Inferior parietal cortex (tissue), 1 donor: Measurements from ENCODE around the gene E2F6.

Experiments
- DNase-seq: peaks from one replicate; pipeline ENCODE4 v3.0.0-alpha.2; 2016; ENCODE audit errors: extremely low spot score

The E2F6 gene, protein sequence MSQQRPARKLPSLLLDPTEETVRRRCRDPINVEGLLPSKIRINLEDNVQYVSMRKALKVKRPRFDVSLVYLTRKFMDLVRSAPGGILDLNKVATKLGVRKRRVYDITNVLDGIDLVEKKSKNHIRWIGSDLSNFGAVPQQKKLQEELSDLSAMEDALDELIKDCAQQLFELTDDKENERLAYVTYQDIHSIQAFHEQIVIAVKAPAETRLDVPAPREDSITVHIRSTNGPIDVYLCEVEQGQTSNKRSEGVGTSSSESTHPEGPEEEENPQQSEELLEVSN

DNA sequence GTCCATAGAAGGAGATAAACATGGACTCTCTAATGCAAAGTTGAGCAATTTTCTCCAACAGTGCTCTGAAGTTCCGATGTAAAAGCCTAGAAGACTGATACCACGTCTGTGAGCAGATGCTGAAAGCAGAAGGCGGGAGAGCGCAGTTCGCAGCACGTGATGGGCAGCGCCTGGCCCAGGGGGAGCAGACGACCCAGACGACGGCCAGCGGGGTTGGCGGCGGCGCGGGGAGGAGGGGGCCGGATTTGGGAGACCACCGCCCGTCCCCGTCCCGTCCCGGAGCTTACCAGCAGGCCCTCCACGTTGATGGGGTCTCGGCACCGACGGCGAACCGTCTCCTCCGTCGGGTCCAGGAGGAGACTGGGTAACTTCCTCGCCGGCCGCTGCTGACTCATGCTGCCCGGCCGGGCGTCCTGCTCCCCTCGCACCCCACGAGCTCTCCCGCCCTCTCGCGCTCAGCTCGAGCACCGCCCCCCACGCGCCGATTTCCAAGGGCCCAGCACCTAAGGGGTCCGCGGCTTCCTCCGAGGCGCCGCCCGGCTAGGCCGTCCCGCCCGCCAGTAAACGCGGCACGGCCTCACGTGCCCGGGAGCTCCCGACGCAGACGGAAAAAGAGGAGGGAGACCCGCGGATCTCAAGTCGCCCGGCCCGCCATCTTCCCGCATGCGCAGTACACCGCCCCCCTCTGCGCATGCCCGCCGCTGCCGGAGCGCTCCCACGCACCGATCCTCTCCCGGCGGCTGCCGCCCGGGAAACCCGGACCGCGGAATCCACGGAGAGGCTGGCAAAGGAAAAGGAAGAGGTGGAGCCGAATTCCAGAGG, at the start of gene E2F6:
Gene E2F6, minus strand, starts transcription at position 677 of the 822 bp plus-strand sequence. Its CDS starts 282 bp downstream, at position 395.
- DNase-seq, result peak; percentile 94

GRCh38 chr2:11515490-11515981, 49.6 kb upstream of the E2F6 start:
- no peak for DNase-seq

GRCh38 chr2:11514904-11515303, 48.9 kb upstream of the E2F6 start:
- no peak for DNase-seq

- DNase-seq, result no peak
Observed at GRCh38 chr2:11514081-11514730, 48.2 kb upstream of the E2F6 start.

GRCh38 chr2:11513319-11513718, 47.4 kb upstream of the E2F6 start:
- no peak for DNase-seq

- DNase-seq, result no peak
Observed at GRCh38 chr2:11512431-11512830, 46.5 kb upstream of the E2F6 start.

GRCh38 chr2:11509657-11510360, 43.8 kb upstream of the E2F6 start:
- DNase-seq, result no peak

DNA sequence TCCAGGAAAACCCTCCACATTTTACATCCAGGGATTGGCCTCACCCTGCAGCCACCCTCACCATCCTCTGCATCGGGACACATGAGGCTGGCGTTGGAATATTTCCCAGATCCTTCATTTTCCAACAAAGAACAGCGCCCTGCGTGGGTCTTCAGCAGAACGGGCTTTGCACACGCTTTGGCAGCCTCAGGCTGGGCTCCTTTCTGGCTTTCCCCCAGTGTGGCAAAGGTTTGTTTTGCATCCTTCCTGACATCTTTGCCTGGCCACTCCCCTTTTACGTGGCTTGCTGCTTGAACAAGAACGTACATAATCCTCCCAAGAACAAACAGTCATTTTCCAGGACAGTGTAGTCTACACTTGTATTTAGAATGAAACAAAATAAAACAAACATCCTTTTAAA, 42.3 kb upstream of the E2F6 start:
- peak; percentile 60 for DNase-seq

DNA sequence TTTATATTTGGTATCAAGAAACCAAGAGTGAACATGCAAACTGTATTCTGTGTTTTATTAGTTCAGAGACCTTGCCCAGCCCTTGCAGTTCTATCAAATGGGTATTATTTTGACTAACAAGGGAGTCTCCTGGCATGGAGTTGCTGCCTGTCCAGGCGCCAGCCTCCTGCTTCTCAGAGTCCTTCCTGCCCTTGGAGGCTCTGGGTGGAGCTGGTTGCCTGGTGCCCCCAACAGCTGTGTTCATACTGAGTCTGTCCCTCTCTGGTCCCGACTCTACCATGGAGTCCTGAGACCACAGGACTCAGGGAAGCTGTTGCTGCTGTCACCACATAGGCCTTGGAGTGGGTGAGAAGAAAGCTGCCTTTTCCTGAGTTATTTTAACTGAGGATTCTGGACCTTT, 41.6 kb upstream of the E2F6 start:
- no peak for DNase-seq

- no peak for DNase-seq
Observed at GRCh38 chr2:11506611-11506969, 40.6 kb upstream of the E2F6 start.

DNA sequence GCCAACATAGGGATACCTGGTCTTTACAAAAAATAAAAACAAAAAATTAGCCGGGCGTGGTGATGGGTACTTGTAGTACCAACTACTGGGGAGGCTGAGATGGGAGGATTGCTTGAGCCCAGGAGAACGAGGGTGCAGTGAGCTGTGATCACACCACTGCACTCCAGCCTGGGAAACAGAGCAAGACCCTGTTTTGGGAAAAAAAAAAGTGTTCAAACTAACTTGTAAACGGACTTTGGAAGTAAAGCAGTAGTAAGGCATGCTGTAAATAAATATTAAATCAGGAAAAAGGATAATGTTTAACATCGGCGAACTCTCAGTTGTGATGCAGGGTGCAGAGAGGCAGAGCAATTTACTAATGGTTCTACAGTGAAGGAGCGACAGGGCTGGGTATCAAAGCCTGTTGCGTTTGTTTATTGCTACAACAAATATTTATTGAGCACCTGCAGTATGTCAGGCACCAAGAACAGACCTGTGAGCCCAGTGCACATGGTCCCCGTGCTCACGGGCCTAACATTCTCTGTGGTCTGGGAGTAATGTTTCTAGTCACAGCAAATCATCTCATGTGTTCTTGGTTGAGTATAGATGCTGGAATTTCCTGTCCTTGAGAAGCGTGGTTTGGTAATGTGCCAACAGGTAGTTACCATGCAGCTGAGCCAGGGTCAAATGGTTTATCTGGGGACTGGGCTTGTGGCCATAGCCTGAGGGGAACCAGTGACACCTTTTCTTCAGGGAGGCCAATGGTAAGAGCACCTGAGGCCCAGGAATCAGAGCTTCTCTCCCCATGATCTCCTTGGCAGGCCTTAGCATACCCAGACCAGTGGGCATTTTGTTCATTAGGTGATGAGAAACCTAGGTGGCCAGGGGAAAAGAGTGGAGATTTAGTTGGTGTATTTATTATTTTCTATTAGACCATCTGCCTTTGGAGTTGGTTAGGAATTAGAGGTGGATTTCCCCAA, 40.0 kb upstream of the E2F6 start:
- DNase-seq, result no peak

DNA sequence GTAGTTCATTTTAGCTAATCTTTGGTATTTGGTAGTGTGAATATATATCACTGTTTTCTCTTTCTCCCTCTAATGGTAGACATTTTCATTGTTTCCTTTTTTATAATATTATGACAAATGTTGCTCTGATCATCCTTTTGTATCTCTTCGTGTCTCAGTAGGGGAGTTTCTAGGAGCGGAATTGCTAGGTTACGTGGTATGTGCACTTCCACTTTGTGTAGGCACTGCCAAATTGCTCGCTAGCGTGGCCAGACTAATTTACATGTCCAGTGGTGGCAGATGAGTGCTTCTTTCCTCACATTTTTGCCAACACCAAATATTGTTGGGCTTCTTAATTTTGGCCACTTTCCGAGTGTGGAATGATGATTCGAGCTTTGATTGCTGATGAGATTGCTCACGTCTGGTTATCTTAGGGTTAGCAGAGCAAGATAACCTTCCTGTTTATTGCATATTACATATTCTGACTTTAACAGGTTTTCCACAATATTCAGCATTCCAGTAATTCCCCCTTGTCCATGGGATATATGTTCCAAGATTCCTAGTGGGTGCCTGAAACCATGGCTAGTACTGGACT, 37.5 kb upstream of the E2F6 start:
- no peak for DNase-seq

GRCh38 chr2:11502740-11503292, 36.9 kb upstream of the E2F6 start:
- no peak for DNase-seq

DNA sequence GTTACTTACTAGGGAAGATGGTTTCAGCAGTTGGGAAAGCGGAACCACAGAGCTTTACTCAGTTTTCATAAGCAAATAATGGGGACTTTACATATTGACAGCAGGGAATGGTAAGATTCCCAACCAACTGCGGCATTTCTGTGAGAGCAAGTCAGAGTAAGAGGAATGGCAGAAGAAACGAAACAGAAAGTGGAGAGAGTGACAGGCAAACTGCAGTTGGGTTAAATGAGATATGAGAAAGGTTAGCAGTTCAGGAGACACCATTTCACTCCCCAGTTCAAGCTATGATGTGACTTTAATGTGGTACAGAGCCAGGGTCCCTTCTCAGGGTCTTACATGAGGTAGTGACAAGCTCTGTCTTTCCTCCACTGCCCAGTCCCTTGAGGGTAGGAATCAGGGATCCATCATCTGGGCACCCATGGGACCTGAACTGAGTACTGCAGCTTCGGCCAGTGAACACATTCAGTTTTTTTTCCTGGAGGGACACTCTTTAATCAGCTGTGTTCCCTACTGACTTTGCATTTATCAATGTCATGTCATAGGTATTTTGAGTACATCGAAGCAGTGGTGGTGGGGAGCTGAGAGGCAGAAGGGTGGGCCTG, 34.8 kb upstream of the E2F6 start:
- no peak for DNase-seq

GRCh38 chr2:11499081-11499743, 33.3 kb upstream of the E2F6 start:
- DNase-seq, result peak; percentile 53

- DNase-seq, result peak; percentile 70
Observed at GRCh38 chr2:11498543-11499034, 32.6 kb upstream of the E2F6 start.

- DNase-seq, result peak; percentile 44
Observed at GRCh38 chr2:11495844-11496681, 30.1 kb upstream of the E2F6 start.

- no peak for DNase-seq
Observed at GRCh38 chr2:11494310-11494709, 28.3 kb upstream of the E2F6 start.
